Measurements from ENCODE around the gene CPXM2. TPM values are rescaled to one million over a fixed set of nuclear protein-coding genes. Genes with fewer than 3 reads are reported as not detected.

Gene CPXM2
- total and polyA plus RNA-seq, 10 of the 15 experiments (the other 5 are each of a cell fraction or from before 2014, with no cell fraction given), result 0.08 to 1.1 (median 0.58) TPM

DNA sequence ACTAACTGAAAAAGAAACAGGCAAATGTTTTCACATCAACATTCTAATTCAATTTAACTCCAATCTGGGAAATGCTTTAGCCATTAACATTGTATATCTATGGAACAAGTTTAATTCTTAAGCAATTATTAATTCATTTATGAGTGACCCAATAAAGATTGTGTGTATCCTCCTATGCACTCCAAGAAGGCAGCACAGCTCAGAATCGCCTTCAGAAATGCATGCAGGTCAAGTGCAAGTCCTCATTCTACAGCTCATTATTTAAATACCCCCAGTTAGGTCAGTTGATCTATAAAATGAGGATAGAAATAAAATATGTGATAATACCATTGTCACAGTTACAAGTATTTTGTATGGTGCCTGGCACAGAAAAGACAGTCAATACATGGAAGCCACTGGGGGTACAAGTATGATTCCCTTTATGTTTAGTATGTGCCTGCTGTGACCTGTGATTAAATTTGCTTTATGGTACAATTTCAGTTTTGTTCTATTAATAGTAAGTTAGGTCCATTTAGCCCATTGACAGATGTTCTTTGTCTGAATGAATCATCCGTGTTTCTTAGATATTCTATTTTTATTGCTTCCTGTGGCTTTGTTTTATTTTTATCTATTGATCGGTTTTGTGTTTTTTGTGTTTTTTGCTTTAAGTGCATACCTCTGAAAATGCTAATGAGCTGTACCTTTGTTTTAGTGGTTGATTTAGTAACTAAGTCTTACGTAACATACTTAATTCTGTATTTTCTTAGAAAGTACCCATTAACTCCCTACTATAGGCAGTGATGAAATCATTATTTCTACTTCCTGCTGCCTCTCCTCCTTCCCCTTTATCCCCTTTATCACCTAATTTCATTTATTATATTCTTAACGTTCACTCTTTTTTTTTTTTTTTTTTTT lies 42.8 kb downstream of the CPXM2 start (continued):
- TF ChIP-seq, protein P1, sequence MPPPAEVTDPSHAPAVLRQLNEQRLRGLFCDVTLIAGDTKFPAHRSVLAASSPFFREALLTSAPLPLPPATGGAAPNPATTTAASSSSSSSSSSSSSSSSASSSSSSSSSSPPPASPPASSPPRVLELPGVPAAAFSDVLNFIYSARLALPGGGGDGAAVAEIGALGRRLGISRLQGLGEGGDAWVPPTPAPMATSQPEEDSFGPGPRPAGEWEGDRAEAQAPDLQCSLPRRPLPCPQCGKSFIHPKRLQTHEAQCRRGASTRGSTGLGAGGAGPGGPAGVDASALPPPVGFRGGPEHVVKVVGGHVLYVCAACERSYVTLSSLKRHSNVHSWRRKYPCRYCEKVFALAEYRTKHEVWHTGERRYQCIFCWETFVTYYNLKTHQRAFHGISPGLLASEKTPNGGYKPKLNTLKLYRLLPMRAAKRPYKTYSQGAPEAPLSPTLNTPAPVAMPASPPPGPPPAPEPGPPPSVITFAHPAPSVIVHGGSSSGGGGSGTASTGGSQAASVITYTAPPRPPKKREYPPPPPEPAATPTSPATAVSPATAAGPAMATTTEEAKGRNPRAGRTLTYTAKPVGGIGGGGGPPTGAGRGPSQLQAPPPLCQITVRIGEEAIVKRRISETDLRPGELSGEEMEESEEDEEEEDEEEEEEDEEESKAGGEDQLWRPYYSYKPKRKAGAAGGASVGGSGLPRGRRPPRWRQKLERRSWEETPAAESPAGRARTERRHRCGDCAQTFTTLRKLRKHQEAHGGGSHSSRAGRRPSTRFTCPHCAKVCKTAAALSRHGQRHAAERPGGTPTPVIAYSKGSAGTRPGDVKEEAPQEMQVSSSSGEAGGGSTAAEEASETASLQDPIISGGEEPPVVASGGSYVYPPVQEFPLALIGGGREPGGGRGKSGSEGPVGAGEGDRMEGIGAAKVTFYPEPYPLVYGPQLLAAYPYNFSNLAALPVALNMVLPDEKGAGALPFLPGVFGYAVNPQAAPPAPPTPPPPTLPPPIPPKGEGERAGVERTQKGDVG (CRISPR knock-in tag; IDR thresholded peaks at IDR 0.05), result no peak
- TF ChIP-seq HDAC2 (IDR thresholded peaks at IDR 0.05) (no peak), POLR2AphosphoS2 (IDR thresholded peaks at IDR 0.05; ENCODE audit: low read depth, low read length) (no peak), ZNF384 (IDR thresholded peaks at IDR 0.05; ENCODE audit: borderline replicate concordance, low read depth, low read length) (no peak), POU2F2 (IDR thresholded peaks at IDR 0.05; ENCODE audit: borderline replicate concordance, low read depth, low read length) (no peak), IRF3 (IDR thresholded peaks at IDR 0.05) (no peak), RB1 (IDR thresholded peaks at IDR 0.05; ENCODE audit: borderline replicate concordance) (no peak), SUPT20H (IDR thresholded peaks at IDR 0.05; ENCODE audit: borderline replicate concordance, control insufficient read depth, low read depth, low read length) (no peak), CHD2 (IDR thresholded peaks at IDR 0.05; ENCODE audit: borderline replicate concordance, low read depth, low read length) (no peak), BHLHE40 (IDR thresholded peaks at IDR 0.05; ENCODE audit: borderline replicate concordance in 1 of 2, low read depth in 2 of 2, low read length in 1 of 2) (peak in 1 of 2 experiments; percentile 47; a peak in 2 of 4 replicates), NR2C1 (IDR thresholded peaks at IDR 0.05) (no peak), JUND (IDR thresholded peaks at IDR 0.05; ENCODE audit: low read depth, low read length) (no peak), PBX3 (IDR thresholded peaks at IDR 0.05; ENCODE audit: insufficient replicate concordance, low read depth, low read length) (peak; percentile 18), ZNF274 (IDR thresholded peaks at IDR 0.05; ENCODE audit: insufficient read depth, insufficient read length) (no peak)
- TF ChIP-seq, protein P2, sequence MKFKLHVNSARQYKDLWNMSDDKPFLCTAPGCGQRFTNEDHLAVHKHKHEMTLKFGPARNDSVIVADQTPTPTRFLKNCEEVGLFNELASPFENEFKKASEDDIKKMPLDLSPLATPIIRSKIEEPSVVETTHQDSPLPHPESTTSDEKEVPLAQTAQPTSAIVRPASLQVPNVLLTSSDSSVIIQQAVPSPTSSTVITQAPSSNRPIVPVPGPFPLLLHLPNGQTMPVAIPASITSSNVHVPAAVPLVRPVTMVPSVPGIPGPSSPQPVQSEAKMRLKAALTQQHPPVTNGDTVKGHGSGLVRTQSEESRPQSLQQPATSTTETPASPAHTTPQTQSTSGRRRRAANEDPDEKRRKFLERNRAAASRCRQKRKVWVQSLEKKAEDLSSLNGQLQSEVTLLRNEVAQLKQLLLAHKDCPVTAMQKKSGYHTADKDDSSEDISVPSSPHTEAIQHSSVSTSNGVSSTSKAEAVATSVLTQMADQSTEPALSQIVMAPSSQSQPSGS (IDR thresholded peaks at IDR 0.05; ENCODE audit: low read length), result peak; percentile 84
- TF ChIP-seq, protein P3, sequence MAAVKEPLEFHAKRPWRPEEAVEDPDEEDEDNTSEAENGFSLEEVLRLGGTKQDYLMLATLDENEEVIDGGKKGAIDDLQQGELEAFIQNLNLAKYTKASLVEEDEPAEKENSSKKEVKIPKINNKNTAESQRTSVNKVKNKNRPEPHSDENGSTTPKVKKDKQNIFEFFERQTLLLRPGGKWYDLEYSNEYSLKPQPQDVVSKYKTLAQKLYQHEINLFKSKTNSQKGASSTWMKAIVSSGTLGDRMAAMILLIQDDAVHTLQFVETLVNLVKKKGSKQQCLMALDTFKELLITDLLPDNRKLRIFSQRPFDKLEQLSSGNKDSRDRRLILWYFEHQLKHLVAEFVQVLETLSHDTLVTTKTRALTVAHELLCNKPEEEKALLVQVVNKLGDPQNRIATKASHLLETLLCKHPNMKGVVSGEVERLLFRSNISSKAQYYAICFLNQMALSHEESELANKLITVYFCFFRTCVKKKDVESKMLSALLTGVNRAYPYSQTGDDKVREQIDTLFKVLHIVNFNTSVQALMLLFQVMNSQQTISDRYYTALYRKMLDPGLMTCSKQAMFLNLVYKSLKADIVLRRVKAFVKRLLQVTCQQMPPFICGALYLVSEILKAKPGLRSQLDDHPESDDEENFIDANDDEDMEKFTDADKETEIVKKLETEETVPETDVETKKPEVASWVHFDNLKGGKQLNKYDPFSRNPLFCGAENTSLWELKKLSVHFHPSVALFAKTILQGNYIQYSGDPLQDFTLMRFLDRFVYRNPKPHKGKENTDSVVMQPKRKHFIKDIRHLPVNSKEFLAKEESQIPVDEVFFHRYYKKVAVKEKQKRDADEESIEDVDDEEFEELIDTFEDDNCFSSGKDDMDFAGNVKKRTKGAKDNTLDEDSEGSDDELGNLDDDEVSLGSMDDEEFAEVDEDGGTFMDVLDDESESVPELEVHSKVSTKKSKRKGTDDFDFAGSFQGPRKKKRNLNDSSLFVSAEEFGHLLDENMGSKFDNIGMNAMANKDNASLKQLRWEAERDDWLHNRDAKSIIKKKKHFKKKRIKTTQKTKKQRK (IDR thresholded peaks at IDR 0.05; ENCODE audit: low read depth, low read length), result no peak
